ENCODE data around the gene PEX3.

- TF ChIP-seq TSHZ2 (CRISPR knock-in tag; IDR thresholded peaks at IDR 0.05) = no peak
- TF ChIP-seq TCF4 (CRISPR knock-in tag; IDR thresholded peaks at IDR 0.05; ENCODE audit: borderline replicate concordance) = no peak
- no peak for TF ChIP-seq ZNF565 (CRISPR knock-in tag; conservative IDR thresholded peaks at IDR 0.05; ENCODE audit: low read depth)
- no peak for TF ChIP-seq PATZ1 (CRISPR knock-in tag; IDR thresholded peaks at IDR 0.05; ENCODE audit: borderline replicate concordance)
- TF ChIP-seq OSR1 (CRISPR knock-in tag; IDR thresholded peaks at IDR 0.05) = no peak
- TF ChIP-seq ZFP3 (CRISPR knock-in tag; IDR thresholded peaks at IDR 0.05) = no peak
- TF ChIP-seq CREB5 (CRISPR knock-in tag; IDR thresholded peaks at IDR 0.05; ENCODE audit: low read depth) = no peak
- TF ChIP-seq ZFP30 (CRISPR knock-in tag; IDR thresholded peaks at IDR 0.05) = no peak
- TF ChIP-seq PPARA (CRISPR knock-in tag; IDR thresholded peaks at IDR 0.05; ENCODE audit: borderline replicate concordance) = no peak
- no peak for TF ChIP-seq ZNF8 (CRISPR knock-in tag; IDR thresholded peaks at IDR 0.05)
- TF ChIP-seq POU6F1 (CRISPR knock-in tag; IDR thresholded peaks at IDR 0.05; ENCODE audit: borderline replicate concordance, low read depth) = no peak
- TF ChIP-seq ARNTL (CRISPR knock-in tag; IDR thresholded peaks at IDR 0.05; ENCODE audit: borderline replicate concordance, low read depth) = no peak
- TF ChIP-seq BACH2 (CRISPR knock-in tag; IDR thresholded peaks at IDR 0.05; ENCODE audit: borderline replicate concordance) = no peak
Measured at GRCh38 chr6:143449714-143450452, 722 bp upstream of the PEX3 start.

All from SK-N-SH treated with all-trans-retinoic acid at 6 μM for 48 hours (cell line).